A673 (cell line): ENCODE measurements around the gene PIGS.

Experiments used
- CTCF ChIP-seq: fragments of 300-800, 200-600 bp; sonication (generic); conservative IDR thresholded peaks from 2 replicates; pipeline ENCODE4 v1.5.1; 2017; ENCODE audit warnings: low read depth, mild to moderate bottlenecking, antibody characterized with exemption, low read length, moderate library complexity, mixed read lengths
- EZH2 ChIP-seq: fragments of 200-600 bp; sonication (generic); IDR thresholded peaks from 2 replicates; pipeline ENCODE4 v1.6.1; 2017; ENCODE audit warnings: borderline replicate concordance, low read depth, mild to moderate bottlenecking, mixed read lengths, antibody characterized with exemption, low read length; ENCODE audit not compliant: poor library complexity, severe bottlenecking

DNA sequence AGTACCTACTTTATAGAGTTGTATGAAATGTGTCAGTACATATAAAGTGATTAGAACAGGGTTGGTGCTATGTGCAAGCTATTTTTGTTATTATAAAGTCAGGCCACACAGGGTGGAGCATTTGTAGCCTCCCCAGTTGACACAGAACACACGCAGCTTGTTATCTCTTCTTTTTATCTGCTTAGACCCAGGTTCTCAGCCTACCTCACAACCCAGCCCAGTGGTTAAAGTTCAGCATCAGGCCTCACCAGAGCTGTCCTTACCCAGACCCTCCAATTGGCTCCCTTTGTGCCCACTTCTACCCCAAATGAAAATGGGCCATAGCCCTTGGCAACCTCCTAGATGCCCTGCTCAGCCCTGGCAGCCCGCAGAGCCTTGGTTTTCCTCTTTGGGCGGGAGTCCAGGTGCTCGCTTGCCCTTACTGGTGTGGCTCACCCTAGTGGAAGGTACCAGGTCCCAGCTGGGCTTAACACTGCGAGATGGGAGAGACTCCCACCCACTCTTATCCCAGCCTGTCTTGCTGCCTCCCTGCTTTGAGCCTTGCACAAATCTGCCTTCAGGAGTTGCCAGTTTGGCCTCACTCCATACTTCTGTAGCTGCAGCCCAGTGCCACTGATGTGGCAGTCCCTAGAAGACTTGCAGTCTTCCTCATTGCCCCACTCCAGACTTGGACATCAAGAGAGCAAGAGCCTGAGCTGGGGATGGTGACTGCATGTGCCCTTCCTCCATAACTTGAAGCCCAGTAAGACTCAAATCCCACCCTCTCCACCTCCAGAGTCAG is 1.1 kb upstream of the PIGS start:
- TF ChIP-seq EZH2 (no peak), CTCF (no peak)
